ENCODE data around the gene PDE11A.

Gene PDE11A

DNA sequence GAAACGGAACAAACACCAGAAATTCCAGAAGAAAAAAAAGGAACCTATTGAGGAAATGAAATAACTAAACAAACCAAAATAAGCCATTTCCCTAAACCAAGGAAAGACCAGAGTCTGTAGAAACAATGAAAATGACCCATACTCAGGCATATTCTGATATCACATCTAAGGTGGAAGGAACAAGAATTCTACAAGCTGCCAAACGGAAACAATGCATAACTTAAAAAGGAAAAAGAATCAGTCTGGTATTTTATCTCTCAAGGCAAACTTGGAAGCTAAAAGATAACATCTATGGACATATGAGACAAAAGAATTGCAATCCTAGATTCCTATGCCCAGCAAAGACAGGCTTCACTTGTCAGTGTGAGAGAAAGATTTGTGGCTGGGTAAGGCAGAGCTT, 326.2 kb downstream of the PDE11A start:
- no peak overlapping the region for H3K4me3 ChIP-seq (ENCODE audit: low read depth, low read length)
- TF ChIP-seq, protein P1, sequence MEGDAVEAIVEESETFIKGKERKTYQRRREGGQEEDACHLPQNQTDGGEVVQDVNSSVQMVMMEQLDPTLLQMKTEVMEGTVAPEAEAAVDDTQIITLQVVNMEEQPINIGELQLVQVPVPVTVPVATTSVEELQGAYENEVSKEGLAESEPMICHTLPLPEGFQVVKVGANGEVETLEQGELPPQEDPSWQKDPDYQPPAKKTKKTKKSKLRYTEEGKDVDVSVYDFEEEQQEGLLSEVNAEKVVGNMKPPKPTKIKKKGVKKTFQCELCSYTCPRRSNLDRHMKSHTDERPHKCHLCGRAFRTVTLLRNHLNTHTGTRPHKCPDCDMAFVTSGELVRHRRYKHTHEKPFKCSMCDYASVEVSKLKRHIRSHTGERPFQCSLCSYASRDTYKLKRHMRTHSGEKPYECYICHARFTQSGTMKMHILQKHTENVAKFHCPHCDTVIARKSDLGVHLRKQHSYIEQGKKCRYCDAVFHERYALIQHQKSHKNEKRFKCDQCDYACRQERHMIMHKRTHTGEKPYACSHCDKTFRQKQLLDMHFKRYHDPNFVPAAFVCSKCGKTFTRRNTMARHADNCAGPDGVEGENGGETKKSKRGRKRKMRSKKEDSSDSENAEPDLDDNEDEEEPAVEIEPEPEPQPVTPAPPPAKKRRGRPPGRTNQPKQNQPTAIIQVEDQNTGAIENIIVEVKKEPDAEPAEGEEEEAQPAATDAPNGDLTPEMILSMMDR (conservative IDR thresholded peaks at IDR 0.05; ENCODE audit: low read depth, low read length) = no peak

DNA sequence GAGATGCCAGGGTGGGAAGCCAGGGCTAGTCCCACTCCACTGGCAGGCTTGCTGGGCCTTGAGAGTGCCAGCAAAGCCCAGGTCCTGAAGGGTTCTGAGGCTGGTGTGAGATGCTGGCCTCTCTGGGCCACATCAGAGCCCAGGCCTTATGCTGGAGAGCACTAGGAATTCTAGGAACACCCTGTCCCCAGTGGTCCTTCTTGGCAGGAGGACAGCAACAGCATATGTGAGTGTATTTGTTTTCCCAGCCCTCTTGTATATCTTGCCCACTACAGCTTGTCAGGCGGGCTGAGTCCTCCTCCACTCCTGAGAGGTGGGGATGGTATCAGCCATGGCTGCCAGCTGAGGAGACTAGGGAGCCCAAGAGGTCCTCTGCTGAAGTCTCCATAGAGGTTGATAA, 327.0 kb downstream of the PDE11A start:
- H3K4me3 ChIP-seq (ENCODE audit: low read depth, low read length) = no peak overlapping the region
- TF ChIP-seq, protein P1 (conservative IDR thresholded peaks at IDR 0.05; ENCODE audit: low read depth, low read length) = no peak
- no peak for DNase-seq (ENCODE audit: low read depth)

More for the DNA sequence above, 326.2 kb downstream of the PDE11A start:
- no peak for DNase-seq (ENCODE audit: low read depth)

GRCh38 chr2:177742851-177743250, 329.7 kb downstream of the PDE11A start:
- no peak overlapping the region for H3K4me3 ChIP-seq (ENCODE audit: low read depth, low read length)
- no peak for DNase-seq (ENCODE audit: low read depth)
- TF ChIP-seq, protein P1 (conservative IDR thresholded peaks at IDR 0.05; ENCODE audit: low read depth, low read length) = no peak

GRCh38 chr2:177741866-177742265, 330.7 kb downstream of the PDE11A start:
- no peak overlapping the region for H3K4me3 ChIP-seq (ENCODE audit: low read depth, low read length)
- DNase-seq (ENCODE audit: low read depth) = no peak
- TF ChIP-seq, protein P1 (conservative IDR thresholded peaks at IDR 0.05; ENCODE audit: low read depth, low read length) = no peak

DNA sequence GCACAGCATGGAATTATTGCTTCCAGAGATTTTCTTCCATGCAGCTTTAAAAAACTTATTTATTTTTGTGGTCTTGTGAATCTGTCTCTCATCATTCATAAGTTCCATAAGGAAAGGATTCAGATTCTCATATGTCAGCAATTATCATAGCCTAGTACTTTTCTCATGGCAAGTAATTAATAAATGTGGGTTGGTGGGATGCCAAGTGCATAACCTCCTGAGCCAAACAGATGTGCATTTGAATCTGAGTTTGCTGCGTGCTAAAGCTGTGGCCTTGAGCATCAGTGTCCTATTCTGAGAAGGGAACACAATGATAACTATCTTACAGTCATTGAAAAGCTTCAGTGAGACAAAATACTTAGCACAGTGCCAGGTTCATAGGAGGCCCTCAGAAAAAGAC, 331.9 kb downstream of the PDE11A start:
- H3K4me3 ChIP-seq (ENCODE audit: low read depth, low read length) = no peak overlapping the region
- TF ChIP-seq, protein P1 (conservative IDR thresholded peaks at IDR 0.05; ENCODE audit: low read depth, low read length) = no peak
- no peak for DNase-seq (ENCODE audit: low read depth)

- H3K4me3 ChIP-seq (ENCODE audit: low read depth, low read length) = no peak overlapping the region
- no peak for DNase-seq (ENCODE audit: low read depth)
- TF ChIP-seq, protein P1 (conservative IDR thresholded peaks at IDR 0.05; ENCODE audit: low read depth, low read length) = no peak
These were observed 333.9 kb downstream of the PDE11A start for GRCh38 chr2:177738461-177739235.

DNA sequence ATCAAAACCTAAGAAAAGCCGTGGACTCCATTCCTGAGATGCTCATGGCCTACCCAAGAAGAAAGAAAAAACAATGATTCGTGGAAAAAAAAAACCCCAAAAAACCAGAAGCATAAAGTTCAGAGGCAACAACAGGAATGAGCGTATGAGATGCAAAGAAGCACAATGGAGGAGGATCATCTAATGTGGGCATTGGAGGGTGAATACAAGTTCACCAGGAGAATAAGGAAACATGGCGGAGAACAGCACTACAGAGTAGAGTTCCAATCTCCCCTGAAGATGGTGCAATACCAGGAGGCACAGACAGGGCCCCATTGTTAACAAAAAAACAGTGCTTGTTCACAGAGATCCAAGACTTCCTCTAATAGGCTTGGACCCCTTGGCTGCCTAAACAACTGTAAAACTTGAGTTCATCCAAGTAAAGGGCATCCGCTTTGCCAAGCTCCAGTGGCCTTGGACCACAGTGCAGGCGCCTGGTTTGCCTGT, 337.2 kb downstream of the PDE11A start:
- TF ChIP-seq, protein P1 (conservative IDR thresholded peaks at IDR 0.05; ENCODE audit: low read depth, low read length) = no peak
- no peak overlapping the region for H3K4me3 ChIP-seq (ENCODE audit: low read depth, low read length)
- no peak for DNase-seq (ENCODE audit: low read depth)

Data from choroid plexus epithelial cell (primary cell).